ENCODE results near the gene MECP2. TPM values are rescaled to one million over a fixed set of nuclear protein-coding genes. Genes with fewer than 3 reads are reported as not detected.

The MECP2 gene
- total RNA-seq, 2 donors from 2014 or later, result 34.4 to 35.3 TPM

- H3K27me3 Mint-ChIP-seq (ENCODE audit: insufficient read depth), result no peaks in the 10 kb centered on the region
- H3K36me3 Mint-ChIP-seq (ENCODE audit: low read depth), result peaks cover 7% of the 10 kb centered on the region
- peaks cover 58% of the 10 kb centered on the region for H3K9me3 Mint-ChIP-seq
- H3K27ac Mint-ChIP-seq, result no peak overlapping the region
- H3K9me3 ChIP-seq (ENCODE audit: control insufficient read depth, low read length), result no peaks in the 10 kb centered on the region
- H3K27ac ChIP-seq (ENCODE audit: low read depth, low read length), result no peak overlapping the region
- H3K27me3 ChIP-seq (ENCODE audit: control insufficient read depth, insufficient read depth, low read length, poor library complexity, severe bottlenecking), result no peaks in the 10 kb centered on the region
- no peaks in the 10 kb centered on the region for H3K4me1 ChIP-seq (ENCODE audit: control insufficient read depth, insufficient read depth, low read length)
- H3K4me1 Mint-ChIP-seq, result peaks cover 19% of the 10 kb centered on the region
- TF ChIP-seq CTCF (conservative IDR thresholded peaks at IDR 0.05), result no peak
- H3K4me3 ChIP-seq (ENCODE audit: low read length), result no peak overlapping the region
- 100% methylated on average over 1 of the region's 1 CpG; no CpG with 5 or more reads in 1 of the 2 experiments for WGBS, 2 experiments (ENCODE audit: insufficient coverage in 1 of 2, insufficient read length in 1 of 2)
- peaks cover 9% of the 10 kb centered on the region for H3K36me3 ChIP-seq (ENCODE audit: control insufficient read depth, insufficient read depth, low read length)
- H3K4me3 Mint-ChIP-seq, result no peak overlapping the region
- H3K9ac ChIP-seq (ENCODE audit: extremely low read depth, low read length, poor library complexity, severe bottlenecking), result no peak overlapping the region
- no peak for DNase-seq
These were observed 38.3 kb downstream of the MECP2 start for GRCh38 chrX:154059231-154059630.

GRCh38 chrX:154058214-154058997 lies 39.1 kb downstream of the MECP2 start:
- H3K9me3 ChIP-seq (ENCODE audit: control insufficient read depth, low read length), result no peaks in the 10 kb centered on the region
- H3K27ac Mint-ChIP-seq, result no peak overlapping the region
- no peak overlapping the region for H3K4me3 ChIP-seq (ENCODE audit: low read length)
- peaks cover 60% of the 10 kb centered on the region for H3K9me3 Mint-ChIP-seq
- H3K27me3 ChIP-seq (ENCODE audit: control insufficient read depth, insufficient read depth, low read length, poor library complexity, severe bottlenecking), result no peaks in the 10 kb centered on the region
- H3K9ac ChIP-seq (ENCODE audit: extremely low read depth, low read length, poor library complexity, severe bottlenecking), result no peak overlapping the region
- 96 to 97% methylated on average over 5 to 7 of the region's 11 CpGs for WGBS, 2 experiments (ENCODE audit: insufficient coverage in 1 of 2, insufficient read length in 1 of 2)
- DNase-seq, result no peak
- TF ChIP-seq CTCF (conservative IDR thresholded peaks at IDR 0.05), result no peak
- H3K36me3 ChIP-seq (ENCODE audit: control insufficient read depth, insufficient read depth, low read length), result peaks cover 9% of the 10 kb centered on the region
- H3K27ac ChIP-seq (ENCODE audit: low read depth, low read length), result no peak overlapping the region
- H3K4me3 Mint-ChIP-seq, result no peak overlapping the region
- no peaks in the 10 kb centered on the region for H3K4me1 ChIP-seq (ENCODE audit: control insufficient read depth, insufficient read depth, low read length)
- peaks cover 19% of the 10 kb centered on the region for H3K4me1 Mint-ChIP-seq
- H3K36me3 Mint-ChIP-seq (ENCODE audit: low read depth), result peaks cover 10% of the 10 kb centered on the region
- no peaks in the 10 kb centered on the region for H3K27me3 Mint-ChIP-seq (ENCODE audit: insufficient read depth)

GRCh38 chrX:154057791-154058190 lies 39.7 kb downstream of the MECP2 start:
- TF ChIP-seq CTCF (conservative IDR thresholded peaks at IDR 0.05), result no peak
- peaks cover 13% of the 10 kb centered on the region for H3K36me3 Mint-ChIP-seq (ENCODE audit: low read depth)
- Histone ChIP-seq H3K9me3 (ENCODE audit: control insufficient read depth, low read length) (no peaks in the 10 kb centered on the region), H3K9ac (ENCODE audit: extremely low read depth, low read length, poor library complexity, severe bottlenecking) (no peak overlapping the region), H3K27me3 (ENCODE audit: control insufficient read depth, insufficient read depth, low read length, poor library complexity, severe bottlenecking) (no peaks in the 10 kb centered on the region), H3K27ac (ENCODE audit: low read depth, low read length) (no peak overlapping the region), H3K36me3 (ENCODE audit: control insufficient read depth, insufficient read depth, low read length) (peaks cover 9% of the 10 kb centered on the region), H3K4me3 (ENCODE audit: low read length) (no peak overlapping the region), H3K4me1 (ENCODE audit: control insufficient read depth, insufficient read depth, low read length) (no peaks in the 10 kb centered on the region)
- H3K27ac Mint-ChIP-seq, result no peak overlapping the region
- no peak for DNase-seq
- no peak overlapping the region for H3K4me3 Mint-ChIP-seq
- 92 to 100% methylated on average over 1 of the region's 1 CpG for WGBS, 2 experiments (ENCODE audit: insufficient coverage in 1 of 2, insufficient read length in 1 of 2)
- peaks cover 19% of the 10 kb centered on the region for H3K4me1 Mint-ChIP-seq
- H3K9me3 Mint-ChIP-seq, result peaks cover 66% of the 10 kb centered on the region
- no peaks in the 10 kb centered on the region for H3K27me3 Mint-ChIP-seq (ENCODE audit: insufficient read depth)

All from endodermal cell (in vitro differentiated cells).